Gastroesophageal sphincter (tissue), 3 donors: Measurements from ENCODE around the gene KIF13A.
"Not testable (repeated sequence)": the region's sequence is repeated elsewhere in the genome, so short reads cannot be mapped to it uniquely, and the experiment has no call there.

Experiments
- EP300 ChIP-seq: sonication (generic); formaldehyde crosslinking; IDR thresholded peaks from one replicate; pipeline ENCODE4 v1.6.1; 2017; ENCODE audit warnings: antibody characterized with exemption, mild to moderate bottlenecking
- TF ChIP-seq, protein P1 (sequence below), 4 experiments: fragments of 200-600 bp in 2 of 4; fragments of 450-650 bp in 2 of 4; sonication (generic) in 1 of 4; IDR thresholded peaks; one replicate each; pipeline ENCODE4 v1.5.1; 2017 to 2019; ENCODE audit warnings: antibody characterized with exemption in 4 of 4, mild to moderate bottlenecking in 2 of 4, moderate library complexity in 2 of 4

DNA sequence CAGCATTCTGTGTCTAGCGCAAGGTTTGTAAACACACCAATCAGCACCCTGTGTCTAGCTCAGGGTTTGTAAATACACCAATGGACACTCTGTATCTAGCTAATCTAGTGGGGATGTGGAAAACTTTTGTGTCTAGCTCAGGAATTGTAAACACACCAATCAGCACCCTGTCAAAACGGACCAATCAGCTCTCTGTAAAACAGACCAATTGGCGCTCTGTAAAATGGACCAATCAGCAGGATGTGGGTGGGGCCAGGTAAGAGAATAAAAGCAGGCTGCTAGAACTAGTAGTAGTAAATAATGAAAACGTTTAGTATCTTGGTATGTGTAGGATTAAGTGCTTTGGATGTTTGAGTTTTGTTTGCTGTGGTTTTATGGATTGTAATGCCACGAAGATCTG is 33.1 kb upstream of the KIF13A start:
- TF ChIP-seq, protein P1, sequence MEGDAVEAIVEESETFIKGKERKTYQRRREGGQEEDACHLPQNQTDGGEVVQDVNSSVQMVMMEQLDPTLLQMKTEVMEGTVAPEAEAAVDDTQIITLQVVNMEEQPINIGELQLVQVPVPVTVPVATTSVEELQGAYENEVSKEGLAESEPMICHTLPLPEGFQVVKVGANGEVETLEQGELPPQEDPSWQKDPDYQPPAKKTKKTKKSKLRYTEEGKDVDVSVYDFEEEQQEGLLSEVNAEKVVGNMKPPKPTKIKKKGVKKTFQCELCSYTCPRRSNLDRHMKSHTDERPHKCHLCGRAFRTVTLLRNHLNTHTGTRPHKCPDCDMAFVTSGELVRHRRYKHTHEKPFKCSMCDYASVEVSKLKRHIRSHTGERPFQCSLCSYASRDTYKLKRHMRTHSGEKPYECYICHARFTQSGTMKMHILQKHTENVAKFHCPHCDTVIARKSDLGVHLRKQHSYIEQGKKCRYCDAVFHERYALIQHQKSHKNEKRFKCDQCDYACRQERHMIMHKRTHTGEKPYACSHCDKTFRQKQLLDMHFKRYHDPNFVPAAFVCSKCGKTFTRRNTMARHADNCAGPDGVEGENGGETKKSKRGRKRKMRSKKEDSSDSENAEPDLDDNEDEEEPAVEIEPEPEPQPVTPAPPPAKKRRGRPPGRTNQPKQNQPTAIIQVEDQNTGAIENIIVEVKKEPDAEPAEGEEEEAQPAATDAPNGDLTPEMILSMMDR (IDR thresholded peaks at IDR 0.05) = not testable (repeated sequence)
- TF ChIP-seq EP300 = not testable (repeated sequence)
